Colonic mucosa (tissue), 4 donors: ENCODE results near the gene UPK2. TPM values are rescaled to one million over a fixed set of nuclear protein-coding genes. Genes with fewer than 3 reads are reported as not detected.

Source experiments
- DNase-seq: peaks from one replicate; pipeline ENCODE4 v3.0.0-alpha.2; 2020
- H3K27ac ChIP-seq: fragments of 200-600 bp; one replicate; pipeline ENCODE4 v1.8.0; 2021
- H3K27me3 ChIP-seq: fragments of 200-600 bp; one replicate; pipeline ENCODE4 v1.8.0; 2021
- H3K36me3 ChIP-seq: fragments of 200-600 bp; one replicate; pipeline ENCODE4 v1.8.0; 2021
- H3K4me1 ChIP-seq: fragments of 200-600 bp; one replicate; pipeline ENCODE4 v1.8.0; 2021; ENCODE audit warnings: mild to moderate bottlenecking
- H3K4me3 ChIP-seq: fragments of 200-600 bp; one replicate; pipeline ENCODE4 v1.8.0; 2021
- H3K9ac ChIP-seq, 2 donors: one replicate each; pipeline ENCODE4 v1.7.0; 2013; ENCODE audit warnings: control low read depth in 2 of 2, low read depth in 2 of 2, low read length in 2 of 2
- H3K9me3 ChIP-seq: fragments of 200-600 bp; one replicate; pipeline ENCODE4 v1.8.0; 2021
- intact Hi-C: fragments of 100-400 bp; cut with DNase I; formaldehyde crosslinking; loops from one replicate; pipeline ENCODE4 v1.14.1; 2022
- total RNA-seq, 2 donors: library from RNA; stranded (reverse); fragmentation: NEBNext Ultra II Directional in 1 of 2; extraction: Animal tissue kit (Norgen Biotek cat#: 25700) in 1 of 2; gene quantifications; one replicate each; pipeline ENCODE4 v1.2.1, GENCODE V29; 2021
- TF ChIP-seq, protein P1 (sequence below): fragments of 200-600 bp; IDR thresholded peaks from one replicate; pipeline ENCODE4 v1.8.0; 2022; ENCODE audit warnings: antibody characterized with exemption, mild to moderate bottlenecking
- donor health status: healthy.
- donor health status: DM: no; HTN: no; CAD: no.
- donor health status: DM: no; HTN: no; CAD: no.

UPK2 gene
- total RNA-seq, 2 donors from 2014 or later = not detected

DNA sequence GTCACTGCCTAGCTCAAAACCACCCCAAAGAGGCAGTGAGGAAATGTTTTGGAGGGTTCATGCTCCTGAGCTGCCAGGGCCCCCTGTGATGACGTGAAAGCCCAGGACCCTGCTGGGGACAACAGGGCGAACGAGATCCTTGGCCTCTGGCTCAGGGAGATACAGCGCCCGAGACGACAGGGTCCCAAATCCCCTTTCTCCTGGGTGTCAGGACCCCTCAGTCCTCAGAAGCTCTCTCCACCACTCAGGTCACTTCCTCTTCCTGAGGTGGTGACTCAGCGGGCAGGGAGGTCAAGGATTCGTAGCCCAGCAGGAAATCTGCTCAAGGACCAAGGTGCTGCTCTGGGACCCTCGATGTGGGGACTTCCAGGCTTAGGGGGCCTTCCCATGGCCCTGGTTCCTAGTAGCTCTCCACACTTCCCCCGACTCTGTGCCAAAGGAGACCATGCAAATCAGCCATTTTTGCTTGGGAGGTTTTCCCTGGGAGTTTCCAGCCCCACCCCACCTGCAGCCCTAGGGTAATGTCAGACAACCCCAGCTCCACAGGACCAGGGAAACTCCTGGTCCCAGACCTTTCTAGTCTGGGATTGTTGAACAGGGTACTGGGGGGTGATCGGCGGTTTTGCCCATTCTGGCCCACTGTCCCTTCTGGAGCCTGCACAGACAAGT, 43.2 kb upstream of the UPK2 start:
- TF ChIP-seq, protein P1, sequence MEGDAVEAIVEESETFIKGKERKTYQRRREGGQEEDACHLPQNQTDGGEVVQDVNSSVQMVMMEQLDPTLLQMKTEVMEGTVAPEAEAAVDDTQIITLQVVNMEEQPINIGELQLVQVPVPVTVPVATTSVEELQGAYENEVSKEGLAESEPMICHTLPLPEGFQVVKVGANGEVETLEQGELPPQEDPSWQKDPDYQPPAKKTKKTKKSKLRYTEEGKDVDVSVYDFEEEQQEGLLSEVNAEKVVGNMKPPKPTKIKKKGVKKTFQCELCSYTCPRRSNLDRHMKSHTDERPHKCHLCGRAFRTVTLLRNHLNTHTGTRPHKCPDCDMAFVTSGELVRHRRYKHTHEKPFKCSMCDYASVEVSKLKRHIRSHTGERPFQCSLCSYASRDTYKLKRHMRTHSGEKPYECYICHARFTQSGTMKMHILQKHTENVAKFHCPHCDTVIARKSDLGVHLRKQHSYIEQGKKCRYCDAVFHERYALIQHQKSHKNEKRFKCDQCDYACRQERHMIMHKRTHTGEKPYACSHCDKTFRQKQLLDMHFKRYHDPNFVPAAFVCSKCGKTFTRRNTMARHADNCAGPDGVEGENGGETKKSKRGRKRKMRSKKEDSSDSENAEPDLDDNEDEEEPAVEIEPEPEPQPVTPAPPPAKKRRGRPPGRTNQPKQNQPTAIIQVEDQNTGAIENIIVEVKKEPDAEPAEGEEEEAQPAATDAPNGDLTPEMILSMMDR = no peak
- Histone ChIP-seq H3K4me3 (no peak overlapping the region), H3K36me3 (no peaks in the 10 kb centered on the region), H3K27ac (peak overlapping the region; percentile 100), H3K9me3 (no peaks in the 10 kb centered on the region), H3K27me3 (no peaks in the 10 kb centered on the region), H3K9ac (peak overlapping the region; percentile 60 to 75), H3K4me1 (peaks cover 68% of the 10 kb centered on the region)
- peak; percentile 66 for DNase-seq
- intact Hi-C loops = no loop called here

DNA sequence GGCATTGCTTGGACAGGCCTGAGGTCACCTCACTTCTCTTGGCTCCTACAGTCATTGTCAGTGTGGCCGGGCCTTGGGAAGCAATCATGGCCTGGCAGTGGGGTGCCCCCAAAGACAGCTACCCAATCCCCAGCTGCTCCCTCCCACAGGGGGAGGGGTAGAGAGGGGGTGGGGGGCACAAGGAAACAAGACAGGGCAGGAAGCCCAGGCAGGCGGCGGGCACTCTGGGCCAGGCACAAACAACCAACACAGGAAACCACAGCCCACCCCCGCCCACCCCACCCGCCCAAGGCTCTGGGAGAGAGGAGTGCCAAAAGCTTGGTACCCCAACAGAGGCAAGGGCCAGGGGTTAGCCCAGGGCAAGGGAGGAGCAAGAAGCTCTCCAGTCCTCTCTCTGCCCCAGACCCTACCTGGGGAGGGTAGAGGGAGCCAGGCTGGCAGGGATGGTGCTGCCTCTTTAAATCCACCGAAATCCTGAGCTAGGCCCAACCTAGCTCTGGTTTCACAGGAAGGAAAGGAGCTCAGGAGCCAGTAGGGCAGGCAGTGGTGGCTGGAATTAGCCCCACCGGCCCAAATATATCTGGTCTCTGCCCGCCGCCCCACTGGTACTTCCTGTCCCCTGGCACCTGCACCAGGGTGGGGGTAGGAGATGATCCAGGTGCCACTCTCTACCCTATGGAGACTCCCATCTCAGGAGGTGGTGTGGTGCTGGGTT, 42.5 kb upstream of the UPK2 start:
- no peaks in the 10 kb centered on the region for H3K9me3 ChIP-seq
- no peaks in the 10 kb centered on the region for H3K36me3 ChIP-seq
- peak overlapping the region in 1 of 2 donors; percentile 87 for H3K9ac ChIP-seq
- intact Hi-C loops = no loop called here
- H3K27me3 ChIP-seq = no peaks in the 10 kb centered on the region
- peaks cover 71% of the 10 kb centered on the region for H3K4me1 ChIP-seq
- no peak for DNase-seq
- H3K27ac ChIP-seq = peak overlapping the region; percentile 100
- H3K4me3 ChIP-seq = no peak overlapping the region
- TF ChIP-seq, protein P1 = no peak

DNA sequence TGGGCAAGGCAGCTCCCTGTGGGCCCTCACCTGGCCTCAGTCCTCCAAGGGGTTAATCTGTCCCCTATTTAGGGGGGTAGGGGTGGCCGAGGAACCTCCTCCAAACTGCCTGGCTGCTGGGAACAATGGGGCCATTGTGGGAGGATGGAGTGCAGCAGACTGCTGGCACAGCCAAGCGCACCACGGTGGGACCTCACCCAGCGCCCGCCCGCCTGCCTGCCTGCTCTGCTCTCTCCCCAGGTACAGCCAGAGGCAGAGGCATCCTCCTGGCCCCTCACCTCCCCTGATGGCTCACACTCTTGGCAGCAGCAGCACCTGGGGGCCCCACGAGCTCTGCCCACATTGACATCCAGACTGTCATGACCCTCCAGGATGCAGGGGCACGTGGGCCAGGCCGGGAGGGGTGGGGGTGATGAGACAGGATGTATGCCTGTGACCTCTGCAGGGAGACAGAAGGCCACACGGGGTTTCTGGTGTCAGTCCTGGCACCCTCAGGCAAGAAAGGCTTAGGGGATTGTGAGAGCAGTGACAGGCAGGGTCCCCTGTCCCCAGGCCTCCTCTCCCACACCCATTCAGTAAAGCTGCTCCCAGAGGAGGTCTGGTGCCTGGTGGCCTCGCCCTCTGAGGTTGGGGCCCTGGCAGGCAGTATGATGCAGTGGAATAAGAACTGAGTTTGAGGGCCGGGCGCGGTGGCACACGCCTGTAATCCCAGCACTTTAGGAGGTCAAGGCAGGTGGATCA, 41.8 kb upstream of the UPK2 start:
- Histone ChIP-seq H3K9ac (peak overlapping the region in 1 of 2 donors; percentile 87), H3K27me3 (no peaks in the 10 kb centered on the region), H3K36me3 (no peaks in the 10 kb centered on the region), H3K4me1 (peaks cover 74% of the 10 kb centered on the region), H3K27ac (peak overlapping the region; percentile 100), H3K4me3 (no peak overlapping the region), H3K9me3 (no peaks in the 10 kb centered on the region)
- TF ChIP-seq, protein P1 = no peak
- DNase-seq = peak; percentile 72
- intact Hi-C loops = no loop called here

DNA sequence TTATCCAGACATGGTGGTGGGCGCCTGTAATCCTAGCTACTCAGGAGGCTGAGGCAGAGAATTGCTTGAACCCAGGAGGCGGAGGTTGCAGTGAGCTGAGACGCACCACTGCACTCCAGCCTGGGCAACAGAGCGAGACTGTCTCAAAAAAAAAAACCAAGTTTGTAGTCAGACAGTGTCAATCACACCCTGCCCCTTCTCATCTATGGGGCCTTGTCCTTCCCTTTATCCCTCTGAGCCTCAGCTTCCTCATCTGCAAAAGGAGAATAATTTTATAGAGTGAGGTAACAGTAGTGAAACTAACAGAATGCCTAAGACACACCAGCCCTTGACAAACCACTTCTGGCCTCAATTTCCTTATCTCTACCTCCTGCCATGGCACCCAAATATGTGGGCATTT, 41.1 kb upstream of the UPK2 start:
- no peak for DNase-seq
- Histone ChIP-seq H3K9me3 (no peaks in the 10 kb centered on the region), H3K27ac (peak overlapping the region; percentile 100), H3K4me3 (no peak overlapping the region), H3K27me3 (no peaks in the 10 kb centered on the region), H3K36me3 (no peaks in the 10 kb centered on the region), H3K9ac (peak overlapping the region in 1 of 2 donors; percentile 44), H3K4me1 (peaks cover 80% of the 10 kb centered on the region)
- TF ChIP-seq, protein P1 = no peak
- intact Hi-C loops = no loop called here

DNA sequence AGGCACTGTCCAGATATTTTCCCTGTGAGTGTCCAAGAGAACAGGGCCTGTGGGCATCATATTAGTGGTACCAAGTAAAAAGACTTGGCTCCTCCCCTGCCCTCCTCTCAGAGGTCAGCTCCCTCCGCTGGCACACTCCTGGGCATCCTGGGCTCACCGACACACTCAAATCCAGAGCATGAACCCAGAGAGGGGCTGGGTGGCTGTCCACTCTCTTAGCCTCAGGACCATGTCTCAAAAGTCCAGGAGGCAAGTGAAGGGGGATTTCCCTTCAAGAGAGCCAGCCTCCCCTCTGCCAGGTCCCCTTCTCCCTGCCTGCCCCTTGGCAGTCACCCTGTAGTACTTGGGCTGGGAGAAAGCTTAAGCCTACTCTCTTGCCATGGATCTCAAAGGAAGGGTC, 40.7 kb upstream of the UPK2 start:
- DNase-seq = no peak
- H3K9ac ChIP-seq = peak overlapping the region in 1 of 2 donors; percentile 44
- no peaks in the 10 kb centered on the region for H3K27me3 ChIP-seq
- no peak overlapping the region for H3K4me3 ChIP-seq
- no peaks in the 10 kb centered on the region for H3K36me3 ChIP-seq
- TF ChIP-seq, protein P1 = no peak
- peaks cover 80% of the 10 kb centered on the region for H3K4me1 ChIP-seq
- H3K9me3 ChIP-seq = no peaks in the 10 kb centered on the region
- H3K27ac ChIP-seq = peak overlapping the region; percentile 100
- intact Hi-C loops = no loop called here
